ENCODE measurements around the gene PACRG. TPM values are rescaled to one million over a fixed set of nuclear protein-coding genes. Genes with fewer than 3 reads are reported as not detected.
A peak's percentile ranks its signal among the peaks of the same experiment; 100 is the strongest.

PACRG gene
- total RNA-seq, 1 donor from 2014 or later: 2.9 TPM

GRCh38 chr6:163344411-163344810 is 616.6 kb downstream of the PACRG start:
- DNase-seq (ENCODE audit: low read depth): no peak

GRCh38 chr6:163345931-163346330 is 618.2 kb downstream of the PACRG start:
- DNase-seq (ENCODE audit: low read depth): no peak

DNA sequence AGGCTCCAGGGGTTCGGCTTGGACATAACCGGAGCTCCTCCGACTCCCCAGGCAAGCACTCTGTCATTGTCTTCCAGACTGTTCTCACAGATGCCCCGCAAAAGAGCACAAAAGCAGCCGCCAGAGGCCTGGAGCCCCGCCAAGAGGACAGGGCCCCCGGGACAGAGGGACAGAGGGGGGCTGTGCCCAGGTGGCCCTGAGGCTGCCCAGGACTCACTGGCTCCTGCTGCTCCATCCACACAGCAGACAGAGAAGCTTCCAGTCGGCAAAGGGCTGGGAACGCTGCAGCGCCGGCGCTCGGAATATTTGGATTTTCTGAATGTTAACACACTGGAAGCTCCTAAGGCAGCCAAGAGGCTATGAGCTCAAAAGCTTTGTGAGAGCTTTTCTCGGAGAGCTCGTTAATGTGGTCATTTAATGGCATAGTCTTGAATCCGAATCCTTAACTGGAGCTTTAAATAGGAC is 618.8 kb downstream of the PACRG start:
- no peak for DNase-seq (ENCODE audit: low read depth)

DNA sequence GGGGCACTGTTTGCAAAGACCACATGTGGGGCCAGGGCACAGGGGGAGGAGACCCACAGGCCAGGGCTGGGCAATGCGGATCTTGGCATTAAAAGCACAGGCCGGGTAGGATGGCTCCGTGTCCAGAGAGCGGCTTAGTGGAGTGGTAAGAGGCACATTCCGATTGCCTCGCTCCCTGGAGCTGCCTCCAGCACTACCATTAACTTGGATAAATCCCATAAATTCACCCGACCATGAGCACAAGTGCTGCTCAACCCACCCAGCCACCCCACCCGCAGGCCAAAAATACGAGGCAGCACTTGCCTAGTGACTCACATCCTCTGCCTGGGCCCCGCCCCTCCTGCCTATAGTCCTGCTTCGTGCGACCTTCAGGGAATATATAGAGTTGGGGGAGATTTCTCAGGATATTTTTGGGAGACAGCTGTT is 619.3 kb downstream of the PACRG start:
- DNase-seq (ENCODE audit: low read depth): peak; percentile 84

GRCh38 chr6:163348789-163349680 is 621.3 kb downstream of the PACRG start:
- DNase-seq (ENCODE audit: low read depth): no peak

DNA sequence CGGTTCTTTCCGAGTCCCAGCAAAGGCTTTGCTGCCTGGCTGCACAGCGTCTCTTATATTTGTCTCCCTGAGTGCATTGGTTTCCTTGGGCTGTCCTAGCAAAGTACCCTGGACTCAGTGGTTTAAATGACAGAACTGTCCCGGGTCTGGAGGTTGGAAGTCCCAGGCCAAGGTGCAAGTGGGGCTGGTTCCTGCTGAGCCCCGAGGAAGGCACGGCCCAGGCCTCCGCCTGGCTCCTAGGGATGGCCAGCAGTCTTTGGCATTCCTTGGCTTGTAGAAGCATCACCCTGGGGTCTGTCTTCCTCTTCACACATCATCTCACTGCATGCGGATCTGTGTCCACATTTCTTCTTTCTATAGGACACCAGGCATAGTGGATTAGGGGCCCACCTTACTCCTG is 621.9 kb downstream of the PACRG start:
- DNase-seq (ENCODE audit: low read depth): no peak

GRCh38 chr6:163351013-163351412 is 623.2 kb downstream of the PACRG start:
- DNase-seq (ENCODE audit: low read depth): no peak

DNA sequence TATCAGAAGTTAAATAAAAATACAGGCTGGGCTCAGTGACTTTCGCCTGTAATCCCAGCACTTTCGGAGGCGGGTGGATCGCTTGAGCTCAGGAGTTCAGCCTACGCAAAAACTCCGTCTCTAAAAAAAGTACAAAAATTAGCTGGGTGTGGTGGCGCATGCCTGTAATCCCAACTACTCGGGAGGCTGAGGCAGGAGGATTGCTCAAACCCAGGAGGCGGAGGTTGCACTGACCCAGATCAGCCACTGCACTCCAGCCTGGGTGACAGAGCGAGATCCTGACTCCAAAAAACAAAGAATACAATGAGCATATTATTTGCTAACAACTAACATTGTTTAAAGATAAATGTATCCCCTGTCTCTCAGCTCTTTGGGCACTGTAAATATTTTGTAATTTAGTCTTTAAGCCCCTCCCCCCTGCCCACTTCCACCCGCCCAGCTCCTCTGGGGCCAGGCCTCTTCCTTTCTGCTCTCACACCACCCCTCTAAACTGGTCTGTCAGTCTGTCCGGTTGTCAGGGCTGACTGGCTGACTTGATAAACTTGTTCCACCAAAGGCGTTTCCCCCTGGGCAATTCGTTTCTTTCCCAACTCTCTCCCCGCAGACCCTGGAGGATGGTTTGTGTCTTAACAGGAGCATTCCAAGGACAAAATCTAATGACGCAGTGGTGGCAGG is 624.4 kb downstream of the PACRG start:
- DNase-seq (ENCODE audit: low read depth): no peak

DNA sequence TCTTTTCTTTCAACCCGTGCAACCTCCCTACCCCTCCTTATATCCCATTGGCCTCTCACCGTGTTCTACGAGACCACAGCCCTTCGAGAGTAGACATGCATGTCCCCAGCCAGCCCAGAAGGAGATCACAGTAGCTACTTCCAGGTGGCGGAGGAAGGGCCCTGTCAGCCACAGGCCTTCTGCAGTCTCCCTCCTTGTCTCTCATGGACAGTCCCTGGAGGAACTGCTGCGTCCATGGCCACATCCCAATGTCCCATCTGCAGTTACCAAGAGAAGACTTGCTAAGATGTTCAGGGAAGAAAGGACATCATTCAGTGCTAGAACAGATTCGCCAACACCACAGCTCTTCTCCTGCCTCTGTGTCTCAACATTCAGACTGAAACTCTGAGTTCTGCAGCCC is 625.2 kb downstream of the PACRG start:
- DNase-seq (ENCODE audit: low read depth): no peak

DNA sequence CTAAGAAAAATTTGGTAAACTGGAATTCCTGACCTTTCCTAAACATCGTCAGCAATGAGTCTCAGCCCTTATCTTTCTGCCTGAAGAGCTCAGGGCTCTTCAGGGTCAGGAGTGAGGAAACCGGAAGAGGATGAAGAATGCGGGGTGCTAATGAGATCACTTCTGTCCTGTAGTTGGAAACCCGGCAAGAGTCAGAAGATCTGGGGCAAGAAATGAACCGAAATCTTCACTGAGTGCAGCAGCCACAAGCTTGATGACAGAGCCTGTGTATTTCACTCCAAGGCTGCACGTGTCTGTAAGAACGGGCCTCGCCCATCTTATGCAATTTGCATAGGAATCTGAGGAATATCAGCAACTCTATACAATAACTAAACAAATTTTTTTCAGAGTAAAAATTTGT is 626.3 kb downstream of the PACRG start:
- no peak for DNase-seq (ENCODE audit: low read depth)

DNA sequence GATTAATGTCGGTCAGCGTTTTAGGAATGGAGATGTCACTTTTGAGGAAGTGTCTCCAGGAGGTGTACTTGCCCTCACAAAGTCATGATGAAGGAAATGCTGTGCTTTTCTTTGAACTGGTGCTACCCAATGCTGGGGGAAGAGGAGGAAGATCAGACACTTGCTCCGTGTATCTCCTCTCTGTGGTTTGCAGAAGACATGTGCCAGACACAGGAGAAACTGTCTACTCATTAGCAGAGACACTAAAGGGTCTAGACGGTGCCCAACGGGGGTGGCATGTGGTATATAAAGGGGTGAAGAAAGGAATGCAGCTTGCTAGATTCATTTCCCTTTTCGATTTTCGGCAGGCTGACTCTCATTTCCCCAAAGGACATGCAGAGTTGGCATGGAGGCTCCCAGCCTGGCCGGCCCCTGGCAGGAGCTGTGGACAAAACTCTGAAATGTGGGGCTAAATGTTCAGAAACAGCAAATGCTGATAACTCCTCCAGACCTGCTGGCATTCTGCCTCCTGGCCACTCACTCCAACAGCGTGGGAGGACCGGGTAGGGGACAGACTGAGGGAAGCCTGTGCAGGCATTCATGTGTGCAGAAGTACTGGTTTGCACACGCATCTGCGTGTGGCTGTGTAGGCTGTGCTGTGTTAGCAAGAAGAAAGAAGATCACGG is 627.1 kb downstream of the PACRG start:
- peak; percentile 26 for DNase-seq (ENCODE audit: low read depth)

GRCh38 chr6:163355426-163355991 is 627.7 kb downstream of the PACRG start:
- peak; percentile 62 for DNase-seq (ENCODE audit: low read depth)

DNA sequence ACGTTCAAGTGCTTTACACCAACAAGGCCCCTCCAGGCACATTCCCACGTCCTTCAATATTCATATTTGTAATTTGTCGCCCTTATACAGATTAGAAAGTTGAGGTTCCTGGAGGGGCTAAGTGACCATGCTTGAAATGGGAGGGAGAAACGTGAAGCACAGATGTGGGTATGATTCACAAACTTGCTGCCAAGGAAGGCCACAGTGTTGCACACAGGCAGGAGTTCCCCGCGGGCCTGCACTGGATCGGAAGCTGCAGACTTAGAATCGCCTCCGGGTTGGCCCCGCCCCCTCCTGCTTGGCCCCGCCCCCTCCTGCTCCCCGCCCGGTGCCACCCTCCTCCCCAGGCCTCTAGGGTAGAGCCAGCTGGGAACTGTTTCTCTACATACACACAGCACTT is 628.5 kb downstream of the PACRG start:
- DNase-seq (ENCODE audit: low read depth): no peak

DNA sequence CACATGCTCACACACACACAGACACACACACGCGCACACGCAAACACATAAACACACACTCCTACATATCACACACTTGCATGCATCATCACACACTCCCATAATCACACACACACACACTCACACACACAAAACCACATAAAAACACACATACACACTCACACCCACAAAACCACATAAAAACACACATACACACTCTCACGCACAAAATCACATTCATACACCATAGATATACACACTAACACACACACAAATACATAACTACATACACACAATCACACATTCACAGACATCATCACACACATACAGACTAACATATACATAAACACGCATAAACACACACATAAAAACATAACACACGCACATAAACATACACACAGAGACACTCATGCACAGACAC is 629.0 kb downstream of the PACRG start:
- no peak for DNase-seq (ENCODE audit: low read depth)

DNA sequence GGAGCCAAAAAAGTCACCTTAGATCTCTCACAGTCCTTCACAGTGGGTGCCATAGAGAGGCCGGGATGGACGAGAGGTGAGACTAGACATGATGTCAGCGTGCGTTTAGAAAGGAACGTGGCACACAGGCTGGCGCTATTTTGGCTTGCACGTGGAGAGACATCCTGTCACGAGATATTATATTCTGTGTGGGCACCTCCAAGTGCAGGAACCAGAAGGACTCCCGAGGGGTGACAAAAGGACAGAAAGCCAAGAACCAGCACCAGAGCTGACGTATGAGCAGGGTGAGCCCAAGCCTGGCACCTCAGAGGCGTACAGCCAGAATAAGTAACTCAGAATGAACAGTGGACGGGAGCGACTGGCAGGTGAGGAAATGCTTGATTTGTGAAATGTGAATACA is 636.9 kb downstream of the PACRG start:
- no peak for DNase-seq (ENCODE audit: low read depth)

Other genes with a start within 250 kb of the PACRG start
- gene PRKN, start 208 bp upstream of the PACRG start, total RNA-seq: 8.9 and 11.6 TPM in 2 replicates